Keratinocyte (primary cell): ENCODE results near the gene DACT3. TPM values are rescaled to one million over a fixed set of nuclear protein-coding genes. Genes with fewer than 3 reads are reported as not detected.

Experiments used
- DNase-seq: peaks from one replicate; pipeline ENCODE4 v3.0.0-alpha.2; 2011; ENCODE audit warnings: low read depth, missing footprints, low spot score
- FAIRE-seq: peaks from 2 replicates; lab custom pipeline; 2011; peaks lifted over from hg19 to GRCh38; lab: Jason Lieb, UNC
- H2AFZ ChIP-seq: 2 replicates; pipeline ENCODE4 v1.6.0; 2012; ENCODE audit warnings: low read length, control low read depth, inconsistent platforms; ENCODE audit not compliant: control insufficient read depth
- H3K27ac ChIP-seq: 2 replicates; pipeline ENCODE4 v1.5.1; 2011; ENCODE audit warnings: low read length; ENCODE audit not compliant: control insufficient read depth, insufficient read depth
- H3K27me3 ChIP-seq: 3 replicates; pipeline ENCODE4 v1.6.0; 2011; ENCODE audit warnings: low read length; ENCODE audit not compliant: control insufficient read depth, insufficient read depth; ENCODE audit errors: extremely low read depth
- H3K36me3 ChIP-seq, 2 experiments: 2 replicates in 1 of 2; 3 replicates in 1 of 2; pipeline ENCODE4 v1.5.1; 2011; ENCODE audit warnings: low read length in 2 of 2, mild to moderate bottlenecking in 1 of 2; ENCODE audit not compliant: control insufficient read depth in 2 of 2, insufficient read depth in 2 of 2; ENCODE audit errors: extremely low read depth in 1 of 2
- H3K4me1 ChIP-seq: 3 replicates; pipeline ENCODE4 v1.5.1; 2011; ENCODE audit warnings: low read length; ENCODE audit not compliant: control insufficient read depth, insufficient read depth; ENCODE audit errors: extremely low read depth
- H3K4me2 ChIP-seq: 3 replicates; pipeline ENCODE4 v1.6.0; 2011; ENCODE audit warnings: low read depth, low read length; ENCODE audit not compliant: control insufficient read depth, insufficient read depth; ENCODE audit errors: extremely low read depth
- H3K4me3 ChIP-seq, 3 experiments: fragments of 200-600 bp in 1 of 3; sonication (generic) in 1 of 3; 2 replicates in 2 of 3; 3 replicates in 1 of 3; pipeline ENCODE4 v1.5.1; 2011 to 2016; ENCODE audit warnings: low read length in 3 of 3, mild to moderate bottlenecking in 3 of 3, control low read depth in 2 of 3, inconsistent platforms in 1 of 3, low read depth in 1 of 3, mixed read lengths in 1 of 3, mixed run types in 1 of 3, moderate library complexity in 1 of 3; ENCODE audit not compliant: control insufficient read depth in 2 of 3, insufficient read depth in 2 of 3; ENCODE audit errors: extremely low read depth in 1 of 3
- H3K79me2 ChIP-seq: 2 replicates; pipeline ENCODE4 v1.6.0; 2012; ENCODE audit warnings: low read length; ENCODE audit not compliant: control insufficient read depth, insufficient read depth
- H3K9ac ChIP-seq: 3 replicates; pipeline ENCODE4 v1.6.0; 2011; ENCODE audit warnings: low read length; ENCODE audit not compliant: control insufficient read depth, insufficient read depth; ENCODE audit errors: extremely low read depth
- H3K9me1 ChIP-seq: 3 replicates; pipeline ENCODE4 v1.6.0; 2011; ENCODE audit warnings: low read length; ENCODE audit not compliant: control insufficient read depth, insufficient read depth; ENCODE audit errors: extremely low read depth
- H3K9me3 ChIP-seq: 2 replicates; pipeline ENCODE4 v1.5.1; 2012; ENCODE audit warnings: low read depth, low read length; ENCODE audit not compliant: control insufficient read depth
- H4K20me1 ChIP-seq: 3 replicates; pipeline ENCODE4 v1.6.0; 2011; ENCODE audit warnings: low read length; ENCODE audit not compliant: control insufficient read depth, insufficient read depth; ENCODE audit errors: extremely low read depth
- CTCF ChIP-seq, 3 experiments: IDR thresholded peaks in 1 of 3; conservative IDR thresholded peaks in 1 of 3; optimal IDR thresholded peaks in 1 of 3; 2 replicates in 2 of 3; 3 replicates in 1 of 3; pipeline versions ENCODE3 to v1.5.1; 2011; ENCODE audit warnings: low read length in 3 of 3, mild to moderate bottlenecking in 3 of 3, moderate library complexity in 2 of 3, control low read depth in 1 of 3, inconsistent platforms in 1 of 3; ENCODE audit not compliant: insufficient read depth in 2 of 3; ENCODE audit errors: extremely low read depth in 1 of 3
- EZH2 ChIP-seq: IDR thresholded peaks from one replicate; pipeline ENCODE4 v1.6.1; 2012; ENCODE audit warnings: inconsistent platforms, mild to moderate bottlenecking, low read length, moderate library complexity
- dilution Hi-C: fragments of 300-500 bp; cut with MboI; formaldehyde crosslinking; loops from one replicate; pipeline ENCODE4 v1.7.0; 2020; ENCODE audit warnings: low sequenced_read_pairs; ENCODE audit not compliant: extremely low pct_ligation_motif_present
- polyA plus RNA-seq, 5 experiments: library from polyadenylated mRNA; depleted of rRNA in 3 of 5; stranded (reverse) in 3 of 5; stranded (forward) in 1 of 5; unstranded in 1 of 5; fragments of >200 nt; gene quantifications; 1 replicate in 1 of 5; 2 replicates in 3 of 5; 3 replicates in 1 of 5; pipeline versions ENCODE4 v1.2.1 to v1.2.3, GENCODE V29; 2011 to 2012; ENCODE audit warnings: missing spikeins in 2 of 5, low read depth in 1 of 5, low replicate concordance in 1 of 5

Gene DACT3
- polyA plus RNA-seq, 1 donor (not counting 4 experiments of a cell fraction or from before 2014, with no cell fraction given): 0.04 TPM

GRCh38 chr19:46648060-46648960, 12.7 kb downstream of the DACT3 start:
- Histone ChIP-seq H3K9ac (no peak overlapping the region), H4K20me1 (no peaks in the 10 kb centered on the region), H3K79me2 (no peaks in the 10 kb centered on the region), H3K4me3 (no peak overlapping the region), H3K9me3 (peaks cover 9% of the 10 kb centered on the region), H3K36me3 (no peaks in the 10 kb centered on the region), H2AFZ (no peak overlapping the region), H3K4me1 (no peaks in the 10 kb centered on the region), H3K4me2 (no peak overlapping the region), H3K27me3 (peaks cover 47% of the 10 kb centered on the region), H3K27ac (no peak overlapping the region), H3K9me1 (no peaks in the 10 kb centered on the region)
- dilution Hi-C loops: no loop called here
- FAIRE-seq (no peak), DNase-seq (no peak)
- no peak for TF ChIP-seq CTCF (optimal IDR thresholded peaks at IDR 0.05 in 1 of 3, IDR thresholded peaks at IDR 0.05 in 1 of 3, conservative IDR thresholded peaks at IDR 0.05 in 1 of 3; ENCODE audit: extremely low read depth in 1 of 3, insufficient read depth in 2 of 3, low read length in 3 of 3)
- TF ChIP-seq EZH2: peak; percentile 88

GRCh38 chr19:46646402-46646801, 14.6 kb downstream of the DACT3 start:
- DNase-seq: no peak
- dilution Hi-C loops: no loop called here
- TF ChIP-seq EZH2 (no peak), CTCF (optimal IDR thresholded peaks at IDR 0.05 in 1 of 3, IDR thresholded peaks at IDR 0.05 in 1 of 3, conservative IDR thresholded peaks at IDR 0.05 in 1 of 3; ENCODE audit: extremely low read depth in 1 of 3, insufficient read depth in 2 of 3, low read length in 3 of 3) (no peak)

More at GRCh38 chr19:46646402-46646801, 14.6 kb downstream of the DACT3 start:
- peaks cover 47% of the 10 kb centered on the region for H3K27me3 ChIP-seq
- no peak overlapping the region for H3K27ac ChIP-seq
- no peak overlapping the region for H3K4me2 ChIP-seq
- no peak overlapping the region for H3K9ac ChIP-seq
- H3K4me3 ChIP-seq: no peak overlapping the region
- H3K9me3 ChIP-seq: peaks cover 9% of the 10 kb centered on the region
- H3K79me2 ChIP-seq: no peaks in the 10 kb centered on the region
- H3K36me3 ChIP-seq: no peaks in the 10 kb centered on the region
- no peaks in the 10 kb centered on the region for H3K4me1 ChIP-seq
- H3K9me1 ChIP-seq: no peaks in the 10 kb centered on the region
- no peak for FAIRE-seq
- no peaks in the 10 kb centered on the region for H4K20me1 ChIP-seq
- H2AFZ ChIP-seq: no peak overlapping the region
